Stimulated activated CD4-positive, alpha-beta T cell treated with anti-CD3 and anti-CD28 coated beads, Interleukin-2, amount 100 ng/mL, for 4 hours (primary cell): ENCODE data around the gene SERP2.
"Not testable (repeated sequence)": the region's sequence is repeated elsewhere in the genome, so short reads cannot be mapped to it uniquely, and the experiment has no call there.

Source experiments
- DNase-seq: peaks from one replicate; pipeline ENCODE4 v3.0.0-alpha.2; 2020; ENCODE audit warnings: low read depth

Gene SERP2

GRCh38 chr13:44373601-44374347 lies at the start of gene SERP2:
TSS of gene SERP2 (plus strand) at chr13:44373824. CDS start at chr13:44374026, 202 bp downstream.
- DNase-seq, result no peak

DNA sequence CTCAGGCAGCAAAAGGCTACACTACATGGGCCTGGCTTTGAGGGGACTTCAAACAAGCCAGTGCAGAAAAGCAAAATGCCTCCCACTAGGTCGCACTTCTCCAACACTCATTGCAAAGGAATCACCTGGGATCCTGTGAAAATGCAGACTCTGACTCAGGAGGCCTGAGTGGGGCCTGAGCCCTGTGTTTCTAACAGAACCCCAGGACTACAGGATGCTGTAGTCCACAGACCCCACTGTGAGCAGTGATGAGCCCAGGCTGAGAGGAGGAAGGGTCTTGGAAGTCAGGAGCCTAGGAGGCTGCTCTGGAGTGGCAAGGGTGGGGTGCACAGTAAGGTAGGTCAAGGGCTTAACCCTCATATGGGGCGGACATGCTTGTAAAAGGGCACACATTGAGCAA lies 46.7 kb upstream of the SERP2 start:
- no peak for DNase-seq

GRCh38 chr13:44329041-44329440 lies 44.6 kb upstream of the SERP2 start:
- DNase-seq, result not testable (repeated sequence)

GRCh38 chr13:44329909-44330545 lies 43.6 kb upstream of the SERP2 start:
- no peak for DNase-seq

- no peak for DNase-seq
These were observed 42.2 kb upstream of the SERP2 start for GRCh38 chr13:44331446-44331845.

DNA sequence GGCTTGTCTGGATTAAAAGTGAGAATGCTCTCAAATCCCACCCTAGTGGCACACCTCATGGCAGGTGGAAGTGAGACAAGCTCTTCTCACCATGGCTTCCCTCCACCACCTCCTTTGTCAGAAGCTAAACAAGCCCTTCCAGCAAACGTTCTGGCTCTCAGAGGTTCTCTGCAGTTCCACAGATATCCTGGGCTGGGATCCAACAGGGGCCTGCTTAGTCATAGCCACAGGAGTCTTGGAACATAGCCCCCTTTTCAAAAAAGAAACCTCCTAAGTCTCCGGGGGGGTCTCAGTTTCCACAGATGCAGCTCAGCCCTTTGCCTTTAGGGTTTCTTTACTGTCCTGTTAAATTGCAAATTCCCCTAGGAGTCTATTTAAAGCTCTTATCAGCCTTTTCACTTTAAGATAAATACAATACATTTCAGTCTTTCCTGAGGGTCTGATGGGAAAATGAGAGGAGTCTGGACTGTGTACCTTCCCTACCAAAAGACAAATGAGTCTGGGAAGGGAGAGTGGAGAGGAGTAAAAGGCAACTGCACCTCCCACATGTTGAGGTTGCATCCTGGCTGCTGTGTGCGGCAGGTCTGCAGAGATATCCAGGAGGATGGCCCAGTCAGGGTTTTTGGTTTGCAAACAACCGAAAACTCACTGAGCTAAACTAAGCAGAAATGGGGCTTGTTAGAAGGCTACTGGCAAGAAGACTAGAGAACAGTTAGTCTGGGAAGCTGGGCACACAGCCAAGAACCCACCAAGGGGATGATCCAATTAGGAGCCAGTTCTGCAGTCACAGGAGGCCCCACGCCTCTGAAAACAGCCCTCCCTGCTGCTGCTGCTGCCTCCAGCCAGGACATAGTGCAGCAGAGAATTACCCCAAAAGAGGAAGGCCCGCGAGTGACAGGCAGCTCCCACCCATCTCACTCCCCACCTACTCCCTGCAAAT lies 41.4 kb upstream of the SERP2 start:
- no peak for DNase-seq

GRCh38 chr13:44333950-44334655 lies 39.5 kb upstream of the SERP2 start:
- DNase-seq, result no peak

- no peak for DNase-seq
These were observed 38.9 kb upstream of the SERP2 start for GRCh38 chr13:44334751-44335150.

DNA sequence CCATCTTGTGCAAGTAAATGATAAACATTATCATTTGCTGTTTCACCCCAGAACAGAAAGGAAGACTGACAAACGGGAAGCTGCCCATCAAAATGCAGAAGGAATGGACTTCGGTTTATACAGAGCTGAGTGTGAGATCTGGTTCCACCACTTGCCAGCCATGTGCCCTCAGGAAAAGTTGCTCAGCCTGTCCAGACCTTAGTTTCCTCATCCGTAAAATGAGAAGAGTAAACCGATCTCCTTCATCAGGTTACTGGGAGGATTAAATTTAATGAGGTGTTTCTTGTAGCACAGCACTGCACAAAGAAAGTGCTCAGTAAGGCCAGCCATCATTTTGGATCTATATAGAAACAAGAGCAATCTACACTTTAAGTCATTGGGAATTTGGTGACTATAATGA lies 36.7 kb upstream of the SERP2 start:
- DNase-seq, result no peak

DNA sequence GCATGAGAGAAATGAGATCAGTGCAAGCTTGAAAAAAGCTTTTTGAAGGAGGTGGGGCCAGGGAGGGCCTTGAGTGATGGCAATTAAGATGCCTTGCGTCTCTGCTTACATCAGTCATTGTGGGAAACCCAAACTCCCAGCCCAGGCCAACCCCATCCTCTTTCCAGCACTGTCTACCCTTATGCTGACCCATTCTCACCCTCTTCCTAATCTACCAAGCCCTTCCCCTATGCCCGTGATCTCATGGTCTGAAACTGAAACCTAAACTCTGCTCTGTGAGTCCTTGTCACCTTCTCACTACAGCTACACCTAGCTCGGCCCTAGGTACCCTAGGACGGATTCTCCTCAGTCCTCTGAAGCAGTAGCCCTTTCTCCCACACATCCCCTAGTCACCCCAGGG lies 36.0 kb upstream of the SERP2 start:
- DNase-seq, result no peak

- DNase-seq, result no peak
These were observed 33.1 kb upstream of the SERP2 start for GRCh38 chr13:44340508-44340907.

DNA sequence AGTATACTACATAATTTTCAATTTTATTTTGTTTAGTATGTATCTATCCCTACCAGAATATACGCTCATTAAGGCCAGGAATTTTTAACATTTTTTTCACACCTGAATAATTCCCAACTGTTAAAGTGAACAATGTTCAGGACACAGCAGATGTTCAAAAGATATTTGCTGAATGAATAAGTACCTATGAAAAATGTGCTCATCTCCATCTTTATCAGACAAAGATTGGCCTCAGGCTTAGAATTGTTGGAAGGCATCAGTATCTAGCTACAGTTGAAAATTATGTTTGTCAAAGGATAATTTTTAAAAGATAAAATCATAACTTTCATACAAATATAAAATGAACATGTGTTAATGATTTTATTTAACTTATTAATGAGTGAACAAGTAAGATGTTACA lies 30.9 kb upstream of the SERP2 start:
- DNase-seq, result no peak

DNA sequence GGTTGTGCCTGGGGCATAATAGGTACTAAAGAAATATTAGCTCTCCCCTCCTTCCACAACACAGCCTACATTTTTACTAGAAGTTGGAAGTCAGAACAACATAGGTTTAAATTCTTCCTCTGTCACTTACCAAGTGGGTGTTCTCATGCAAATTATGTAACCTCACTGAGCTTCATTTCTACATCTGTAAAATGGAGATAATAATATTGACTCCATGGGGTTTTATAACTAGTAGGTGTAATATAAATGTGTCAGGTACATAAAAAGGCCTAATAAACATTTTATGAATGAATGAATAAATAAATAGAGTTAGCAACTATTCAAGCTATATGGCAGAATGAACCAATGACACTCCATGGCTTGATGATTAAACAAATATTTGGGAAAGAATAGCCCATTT lies 27.1 kb upstream of the SERP2 start:
- DNase-seq, result no peak

DNA sequence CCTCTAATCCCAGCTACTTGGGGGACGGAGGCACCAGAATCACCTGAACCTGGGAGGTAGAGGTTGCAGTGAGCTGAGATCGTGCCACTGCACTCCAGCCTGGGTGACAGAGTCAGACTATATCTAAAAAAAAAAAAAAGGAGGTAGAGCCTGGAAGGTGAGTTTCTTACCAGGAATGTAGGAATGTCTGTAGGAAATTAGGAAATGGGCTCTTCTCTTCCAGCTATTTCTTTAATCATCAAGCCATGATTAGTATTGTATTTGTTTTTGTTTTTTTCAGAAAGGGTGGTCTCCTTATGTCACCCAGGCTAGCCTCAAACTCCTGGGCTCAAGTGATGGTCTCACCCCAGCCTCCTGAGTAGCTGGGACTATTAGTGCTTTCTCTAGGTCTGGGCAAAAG lies 26.3 kb upstream of the SERP2 start:
- DNase-seq, result no peak

- no peak for DNase-seq
These were observed 25.7 kb upstream of the SERP2 start for GRCh38 chr13:44347949-44348348.

- DNase-seq, result no peak
These were observed 22.7 kb upstream of the SERP2 start for GRCh38 chr13:44350775-44351504.

DNA sequence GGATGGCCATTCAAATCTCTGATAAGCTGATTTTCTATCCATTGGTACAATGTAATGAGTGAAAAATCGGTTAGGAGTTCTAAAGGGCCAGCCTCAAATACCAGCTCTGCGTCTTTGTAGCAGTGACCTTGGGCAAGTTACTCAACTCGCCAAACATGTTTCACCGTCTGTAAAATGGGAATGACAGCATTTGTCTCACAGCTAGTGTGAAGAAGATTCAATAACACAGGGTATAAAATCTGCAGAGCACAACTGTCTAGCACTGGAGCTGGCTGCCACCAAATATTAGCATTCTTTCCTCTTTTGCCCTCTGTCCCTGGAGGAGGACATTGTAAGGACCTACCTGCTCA lies 22.1 kb upstream of the SERP2 start:
- DNase-seq, result no peak

- DNase-seq, result no peak
These were observed 21.4 kb upstream of the SERP2 start for GRCh38 chr13:44352202-44352601.

- no peak for DNase-seq
These were observed 21.0 kb upstream of the SERP2 start for GRCh38 chr13:44352671-44353070.

DNA sequence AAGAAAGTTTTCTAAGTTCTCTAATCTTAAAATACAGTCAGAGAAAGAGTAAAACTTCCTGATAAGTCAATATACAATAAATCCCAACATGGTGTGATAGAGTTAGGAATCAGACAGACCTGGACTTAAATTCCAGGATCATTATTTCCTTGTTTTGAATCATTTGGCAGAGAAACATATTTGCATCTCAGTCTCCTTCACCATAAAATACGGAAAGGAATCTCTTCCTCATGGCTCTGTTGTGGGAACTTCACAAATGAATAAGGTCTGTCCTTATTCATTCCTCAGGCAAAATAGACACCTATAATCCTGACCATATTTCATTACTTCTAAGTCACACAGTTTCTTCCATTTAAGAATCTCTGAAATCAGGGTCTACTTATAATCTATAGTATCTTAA lies 19.3 kb upstream of the SERP2 start:
- DNase-seq, result no peak

DNA sequence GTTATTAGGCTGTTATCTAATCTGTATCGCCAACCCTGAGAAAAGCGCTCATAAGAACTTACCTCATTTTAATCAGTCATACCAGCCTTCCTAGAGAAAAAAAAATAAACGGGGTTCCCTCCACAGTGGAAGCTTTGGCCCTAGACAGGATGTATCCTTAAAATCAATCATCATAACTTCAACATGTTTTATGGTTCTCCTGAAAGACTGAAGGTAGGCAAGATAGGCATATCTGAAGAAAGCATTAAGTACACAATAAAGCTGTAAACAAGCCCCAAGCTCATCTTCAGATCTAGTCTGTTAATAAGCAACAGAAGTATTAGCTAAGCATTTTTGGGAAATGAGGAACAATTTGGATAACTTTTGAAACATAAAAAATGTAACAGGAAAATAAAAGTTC lies 18.7 kb upstream of the SERP2 start:
- DNase-seq, result no peak

DNA sequence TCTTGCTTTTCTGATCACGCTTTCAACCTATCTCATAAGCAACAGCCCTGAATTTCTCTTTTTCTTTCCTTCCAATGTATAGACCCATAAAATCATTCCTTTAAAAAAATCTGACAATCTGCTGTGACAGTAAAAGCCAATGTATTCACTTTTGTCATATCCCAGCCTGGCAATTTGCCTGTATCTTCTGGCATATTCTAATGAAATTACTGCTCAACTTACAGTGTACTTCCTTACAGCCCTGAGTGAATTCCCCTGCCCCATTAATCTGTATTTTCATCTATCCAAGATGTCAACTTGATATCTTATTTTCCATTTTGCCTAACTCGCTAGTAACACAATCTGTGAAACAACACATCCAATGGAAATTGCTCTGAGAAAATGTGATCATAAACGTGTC lies 18.0 kb upstream of the SERP2 start:
- DNase-seq, result no peak
